HPDE6-E6E7 (cell line): Measurements from ENCODE around the gene ZSWIM7.
"Not testable (repeated sequence)": the region's sequence is repeated elsewhere in the genome, so short reads cannot be mapped to it uniquely, and the experiment has no call there.

Source experiments
- DNase-seq: peaks from one replicate; pipeline ENCODE4 v3.0.0; 2011; ENCODE audit warnings: missing footprints; ENCODE audit errors: extremely low spot score

Gene ZSWIM7

DNA sequence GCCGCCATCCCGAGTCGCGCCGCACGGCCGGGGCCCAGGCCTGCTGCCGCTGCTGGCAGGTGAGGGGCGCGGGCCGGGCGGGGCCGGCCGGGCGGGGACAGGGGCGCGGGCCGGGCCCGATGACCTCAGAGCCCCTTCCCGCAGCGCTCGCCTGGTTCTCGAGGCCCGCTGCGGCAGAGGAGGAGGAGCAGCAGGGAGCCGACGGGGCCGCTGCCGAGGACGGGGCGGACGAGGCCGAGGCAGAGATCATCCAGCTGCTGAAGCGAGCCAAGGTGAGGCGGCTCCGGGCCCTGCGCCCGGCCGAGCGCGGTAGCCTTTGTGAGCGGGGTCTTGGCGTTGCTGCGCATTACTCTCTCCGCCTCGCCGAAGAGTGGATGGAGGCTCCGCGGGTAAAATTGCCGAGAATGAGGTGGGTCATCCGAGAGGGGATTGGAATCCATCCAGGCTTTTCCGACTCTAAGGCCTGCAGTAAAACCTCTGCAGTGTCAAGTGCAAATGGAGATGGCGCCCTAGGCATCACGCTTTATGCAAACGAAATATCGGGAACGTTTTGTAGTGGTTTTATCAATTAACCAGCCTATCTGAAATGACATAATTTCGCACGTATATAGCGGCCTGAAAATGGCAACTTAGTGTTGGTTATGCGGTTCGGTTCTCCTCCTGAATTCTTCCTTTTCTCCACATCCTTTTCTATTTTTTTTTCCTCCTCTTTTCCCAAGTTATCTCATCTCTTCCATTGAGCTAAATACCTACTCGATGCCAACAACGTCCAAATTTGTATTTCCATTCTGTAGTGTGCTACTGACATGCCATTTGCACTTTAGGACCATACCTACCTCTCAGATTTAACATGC is 697 bp upstream of the ZSWIM7 start:
- peak; percentile 26 for DNase-seq

DNA sequence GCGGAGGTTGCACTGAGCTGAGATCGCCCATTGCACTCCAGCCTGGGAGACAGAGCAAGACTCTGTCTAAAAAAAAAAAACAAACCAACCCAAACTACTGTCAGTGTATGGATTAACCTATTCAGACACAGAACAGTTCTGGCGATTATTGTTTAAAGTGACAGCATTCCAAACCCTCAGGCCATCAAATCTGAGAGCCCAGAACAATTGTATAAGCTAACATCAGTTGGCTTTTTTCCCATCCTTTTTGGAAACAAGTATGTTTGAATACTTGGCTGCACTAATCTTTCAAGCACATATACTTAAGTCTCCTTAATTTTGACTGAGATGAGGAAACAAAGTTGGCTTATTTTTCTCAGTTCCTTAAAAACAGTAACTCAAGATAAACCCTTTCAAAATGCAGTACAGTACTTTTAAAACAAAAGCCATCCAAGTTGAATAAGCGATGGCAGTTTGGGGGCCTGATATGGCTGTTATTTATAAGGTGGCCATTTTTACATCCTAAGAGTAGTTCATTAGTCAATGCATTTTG is 1.4 kb downstream of the ZSWIM7 start:
- DNase-seq = no peak

DNA sequence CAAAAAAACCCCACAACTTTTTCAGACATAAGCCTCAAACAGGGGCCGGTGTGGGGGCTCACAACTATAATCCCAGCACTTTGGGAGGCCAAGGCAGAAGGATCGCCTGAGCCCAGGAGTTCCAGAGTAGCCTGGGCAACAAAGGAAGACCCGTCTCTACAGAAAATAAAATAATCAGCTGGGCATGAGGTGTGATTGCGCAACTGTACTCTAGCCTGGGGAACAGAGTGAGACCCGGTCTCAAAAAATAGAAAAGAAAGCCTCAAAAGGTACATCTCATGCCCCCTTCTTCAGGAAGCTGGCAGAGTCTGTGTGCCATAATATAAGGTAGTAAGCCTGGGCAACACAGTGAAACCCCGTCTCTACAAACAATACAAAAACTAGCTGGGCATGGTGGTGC is 3.2 kb downstream of the ZSWIM7 start:
- DNase-seq = no peak

DNA sequence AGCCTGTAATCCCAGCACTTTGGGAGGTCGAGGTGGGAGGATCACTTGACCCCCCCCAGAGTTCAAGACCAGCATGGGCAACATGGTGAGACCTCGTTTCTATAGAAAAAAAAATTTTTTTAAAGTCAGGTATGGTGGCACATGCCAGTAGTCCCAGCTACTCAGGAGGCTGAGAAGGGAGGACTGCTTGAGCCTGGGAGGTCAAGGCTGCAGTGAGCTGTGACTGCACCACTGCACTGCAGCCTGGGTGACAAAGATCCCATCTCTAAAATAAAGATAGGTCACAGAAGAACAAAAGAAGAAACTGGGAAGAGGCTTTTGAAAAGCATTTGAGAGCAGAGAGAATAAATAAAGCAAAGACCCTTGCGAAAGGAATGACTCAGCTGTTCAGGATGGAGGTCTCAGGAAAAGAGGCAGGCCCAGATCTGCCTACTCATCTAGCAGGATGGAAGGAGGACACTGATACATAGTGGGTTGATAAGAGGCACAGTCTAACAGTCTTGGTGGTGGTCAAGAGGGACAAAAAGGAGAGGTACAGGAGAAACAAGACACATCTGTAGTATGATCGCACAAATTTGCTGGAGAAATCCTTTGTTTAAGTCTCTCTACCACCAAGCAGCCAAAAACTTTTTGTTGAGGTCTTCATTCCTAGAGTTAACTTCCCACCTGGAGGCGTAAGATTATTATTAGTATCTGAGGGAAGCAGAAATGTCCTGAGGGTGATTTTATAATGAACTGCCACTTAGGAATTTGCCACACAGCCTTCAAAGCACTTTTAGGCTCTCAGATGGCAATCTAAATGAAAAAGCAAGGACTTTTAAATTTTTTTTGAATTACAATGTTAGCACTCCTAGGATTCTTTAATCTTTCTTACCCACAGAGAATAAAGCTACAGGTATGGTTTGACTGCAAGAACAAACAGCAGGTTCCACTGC is 17.6 kb downstream of the ZSWIM7 start:
- DNase-seq = no peak

DNA sequence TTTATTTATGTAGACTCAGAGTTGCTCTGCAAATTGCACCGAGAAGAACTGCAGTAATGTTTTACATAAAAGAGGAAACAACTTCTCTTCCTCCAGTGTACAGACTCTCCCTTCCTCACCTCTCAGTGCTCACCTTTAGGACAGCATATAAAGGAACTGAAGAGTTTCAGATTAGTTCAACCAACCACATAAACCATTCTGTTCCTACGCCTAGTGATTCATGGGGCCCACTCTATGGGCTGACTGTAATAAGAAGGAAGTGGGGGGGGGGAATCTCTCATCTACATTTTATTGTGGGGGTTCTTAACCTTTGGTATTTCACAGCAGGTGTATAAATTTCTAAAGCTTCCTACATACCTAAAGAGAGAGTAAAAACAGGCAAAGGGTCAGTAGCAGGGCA is 18.3 kb downstream of the ZSWIM7 start:
- no peak for DNase-seq

DNA sequence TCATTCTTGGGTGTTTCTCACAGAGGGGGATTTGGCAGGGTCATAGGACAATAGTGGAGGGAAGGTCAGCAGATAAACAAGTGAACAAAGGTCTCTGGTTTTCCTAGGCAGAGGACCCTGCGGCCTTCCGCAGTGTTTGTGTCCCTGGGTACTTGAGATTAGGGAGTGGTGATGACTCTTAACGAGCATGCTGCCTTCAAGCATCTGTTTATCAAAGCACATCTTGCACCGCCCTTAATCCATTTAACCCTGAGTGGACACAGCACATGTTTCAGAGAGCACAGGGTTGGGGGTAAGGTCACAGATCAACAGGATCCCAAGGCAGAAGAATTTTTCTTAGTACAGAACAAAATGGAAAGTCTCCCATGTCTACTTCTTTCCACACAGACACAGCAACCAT is 20.5 kb downstream of the ZSWIM7 start:
- not testable (repeated sequence) for DNase-seq

DNA sequence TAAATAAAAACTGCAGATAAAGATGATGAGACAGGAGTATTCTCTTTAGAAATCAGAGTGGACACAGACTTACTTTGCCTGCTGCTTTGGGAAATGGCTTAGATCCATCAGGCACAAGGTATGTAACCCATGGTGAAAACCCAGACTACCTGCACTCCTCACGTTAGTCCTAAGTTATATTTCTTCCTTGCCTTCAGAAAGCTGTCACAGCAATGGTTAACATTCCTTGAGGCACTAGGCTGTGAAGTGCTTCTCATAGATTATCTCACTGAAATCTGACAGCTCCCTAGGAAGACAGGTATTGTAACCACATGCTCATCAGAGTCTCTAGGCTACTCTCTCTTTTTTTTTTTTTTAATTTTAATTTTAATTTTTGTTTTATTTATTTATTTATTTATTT is 20.9 kb downstream of the ZSWIM7 start:
- no peak for DNase-seq

DNA sequence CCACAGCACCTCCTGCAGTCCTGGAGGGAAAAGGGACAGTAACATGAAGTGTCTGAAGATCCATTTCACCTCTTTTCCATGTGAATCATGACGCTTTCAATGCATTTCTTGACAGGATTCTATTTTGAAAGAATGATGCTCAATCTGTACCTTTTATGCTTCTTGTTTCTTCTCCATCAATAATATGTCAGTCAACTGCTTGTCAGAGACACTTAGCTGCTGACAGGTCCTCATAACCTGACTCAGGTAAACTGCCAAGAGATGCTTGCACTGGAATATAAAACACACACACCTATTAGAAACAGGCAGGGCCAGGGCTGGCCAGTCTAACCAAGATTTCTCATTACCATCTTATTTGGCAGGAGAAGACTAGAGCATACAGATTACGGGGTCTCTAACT is 21.6 kb downstream of the ZSWIM7 start:
- DNase-seq = no peak

DNA sequence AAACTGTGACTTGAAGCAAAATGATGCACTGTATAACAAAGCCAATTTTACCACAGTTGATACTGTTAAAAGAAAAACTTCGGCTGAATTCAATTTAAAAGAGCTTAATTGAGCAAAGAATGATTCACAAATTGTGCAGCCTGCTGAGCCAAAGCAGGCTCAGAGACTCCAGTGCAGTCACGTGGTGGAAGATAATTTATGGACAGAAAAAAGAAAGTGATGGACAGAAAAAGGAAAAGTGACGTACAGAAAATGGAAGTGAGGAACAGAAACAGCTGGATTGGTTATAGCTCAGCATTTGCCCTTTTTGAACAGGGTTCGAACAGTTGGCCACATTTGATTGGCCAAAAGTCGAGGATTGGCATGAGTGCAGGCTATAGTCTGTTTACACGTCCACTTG is 25.7 kb downstream of the ZSWIM7 start:
- no peak for DNase-seq

DNA sequence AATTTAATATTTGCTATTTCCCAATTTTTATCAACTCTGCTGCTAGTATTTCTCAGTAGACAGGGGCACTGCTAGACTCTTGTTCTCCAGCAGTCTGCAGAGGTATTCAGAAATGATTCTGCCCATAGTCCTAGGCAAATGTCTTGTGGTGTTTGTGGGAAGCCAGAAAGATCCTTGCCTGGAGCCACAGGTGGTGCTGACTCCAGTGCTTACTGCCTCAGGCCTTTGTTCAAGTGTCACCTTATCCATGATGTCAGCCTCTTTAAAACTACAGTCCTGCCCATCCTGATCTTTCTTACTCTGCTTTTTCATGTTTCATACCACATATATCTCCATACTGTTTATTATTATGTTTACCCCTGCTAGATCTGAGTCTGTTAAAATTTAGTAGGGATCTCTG is 26.5 kb downstream of the ZSWIM7 start:
- no peak for DNase-seq

DNA sequence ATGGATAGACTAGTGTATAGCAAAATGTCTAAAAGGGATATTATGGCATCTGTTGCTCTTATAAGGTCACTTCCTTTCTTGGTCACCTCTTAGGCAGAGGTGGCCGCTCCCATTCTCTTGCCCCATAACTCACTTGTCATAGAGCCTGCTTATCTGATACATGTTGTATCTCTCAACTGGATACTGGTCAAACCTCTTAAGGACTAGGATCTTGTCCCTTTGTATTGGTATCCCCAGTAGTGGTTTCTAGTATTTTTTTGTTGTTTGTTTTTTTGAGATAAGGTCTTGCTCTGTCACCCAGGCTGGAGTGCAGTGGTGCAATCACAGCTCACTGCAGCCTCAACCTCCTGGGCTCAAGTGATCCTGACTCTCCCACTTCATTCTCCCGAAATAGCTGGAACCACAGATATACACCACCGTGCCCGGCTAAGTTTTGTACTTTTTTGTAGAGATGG is 27.0 kb downstream of the ZSWIM7 start:
- DNase-seq = no peak

DNA sequence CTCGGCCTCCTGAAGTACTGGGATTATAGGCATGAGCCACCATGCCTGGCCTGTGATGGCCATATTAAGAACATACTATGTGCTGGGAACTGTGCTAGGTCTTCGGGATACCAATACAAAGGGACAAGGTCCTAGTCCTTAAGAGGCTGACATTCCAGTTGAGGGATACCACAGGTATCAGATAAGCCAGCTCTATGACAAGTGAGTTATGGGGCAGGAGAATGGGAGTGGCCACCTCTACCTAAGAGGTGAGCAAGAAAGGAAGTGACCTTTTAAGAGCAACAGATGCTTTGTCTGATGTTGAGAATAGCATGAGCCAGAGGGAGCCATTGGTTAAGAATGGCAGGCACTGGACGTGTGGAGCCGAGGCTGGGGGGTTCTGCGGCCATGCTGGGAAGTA is 27.6 kb downstream of the ZSWIM7 start:
- no peak for DNase-seq

DNA sequence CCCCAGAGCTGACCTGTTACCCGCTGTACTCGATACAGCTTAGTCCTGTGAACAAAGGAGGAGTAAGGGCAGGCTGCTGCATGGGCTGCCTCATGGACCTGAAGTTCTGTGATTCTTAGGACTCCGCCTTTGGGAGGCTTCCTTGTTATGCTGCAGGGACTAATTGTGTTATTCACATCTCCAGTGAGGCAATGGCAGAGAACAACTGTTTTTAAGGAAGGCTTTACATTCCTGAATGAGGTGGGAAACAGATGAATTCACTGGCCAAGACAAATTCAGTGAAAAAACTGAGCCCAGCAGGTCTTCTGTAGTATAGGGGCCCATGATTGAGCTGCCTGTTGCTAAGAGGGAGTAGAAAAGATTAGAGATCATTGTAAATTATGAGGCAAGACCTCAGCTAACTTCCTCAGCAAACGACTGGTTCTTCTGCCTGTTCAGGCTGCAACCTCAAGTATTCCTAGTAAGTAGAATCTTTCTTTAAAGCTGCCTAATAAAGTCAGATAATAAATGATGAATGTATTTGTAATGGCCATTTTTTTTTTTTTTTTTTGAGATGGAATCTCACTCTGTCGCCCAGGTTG is 28.3 kb downstream of the ZSWIM7 start:
- DNase-seq = no peak

DNA sequence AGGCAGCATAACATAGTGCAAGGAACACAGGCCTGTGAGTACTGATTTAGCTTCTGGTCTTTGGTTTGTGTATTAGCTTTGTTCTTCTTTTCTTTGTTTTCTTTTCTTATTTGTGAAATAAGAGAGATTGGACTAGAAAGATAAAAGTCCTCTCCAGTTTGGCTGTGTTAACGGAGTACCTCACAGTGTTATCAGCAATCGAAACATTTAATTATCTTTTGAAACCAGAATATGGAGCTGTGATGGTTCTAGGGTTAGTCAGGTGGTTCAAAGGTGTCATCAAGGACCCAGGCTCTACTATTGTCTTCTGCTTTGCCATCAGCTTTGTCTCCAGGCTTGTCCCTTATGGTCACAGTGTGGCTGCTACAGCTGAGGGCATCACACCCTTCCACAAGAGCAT is 29.0 kb downstream of the ZSWIM7 start:
- DNase-seq = no peak

DNA sequence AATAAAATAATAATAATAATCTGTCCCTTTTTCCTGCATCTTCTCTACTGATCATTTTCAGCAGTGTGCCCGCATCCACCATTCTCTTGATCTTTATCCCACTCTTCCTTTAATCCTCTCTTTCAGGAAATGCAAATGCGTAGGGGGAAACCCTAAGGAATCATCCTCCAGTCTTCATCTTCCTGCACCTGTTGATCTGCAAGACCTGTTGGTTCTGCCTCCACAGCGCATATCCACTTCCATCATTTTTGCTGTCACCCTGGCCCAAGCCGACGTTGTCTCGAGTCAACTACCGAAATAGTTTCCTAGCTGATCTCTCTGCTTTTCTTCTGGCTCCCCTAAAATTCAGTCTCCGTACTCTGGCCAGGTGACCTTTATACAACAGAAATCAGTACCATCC is 30.0 kb downstream of the ZSWIM7 start:
- DNase-seq = no peak

DNA sequence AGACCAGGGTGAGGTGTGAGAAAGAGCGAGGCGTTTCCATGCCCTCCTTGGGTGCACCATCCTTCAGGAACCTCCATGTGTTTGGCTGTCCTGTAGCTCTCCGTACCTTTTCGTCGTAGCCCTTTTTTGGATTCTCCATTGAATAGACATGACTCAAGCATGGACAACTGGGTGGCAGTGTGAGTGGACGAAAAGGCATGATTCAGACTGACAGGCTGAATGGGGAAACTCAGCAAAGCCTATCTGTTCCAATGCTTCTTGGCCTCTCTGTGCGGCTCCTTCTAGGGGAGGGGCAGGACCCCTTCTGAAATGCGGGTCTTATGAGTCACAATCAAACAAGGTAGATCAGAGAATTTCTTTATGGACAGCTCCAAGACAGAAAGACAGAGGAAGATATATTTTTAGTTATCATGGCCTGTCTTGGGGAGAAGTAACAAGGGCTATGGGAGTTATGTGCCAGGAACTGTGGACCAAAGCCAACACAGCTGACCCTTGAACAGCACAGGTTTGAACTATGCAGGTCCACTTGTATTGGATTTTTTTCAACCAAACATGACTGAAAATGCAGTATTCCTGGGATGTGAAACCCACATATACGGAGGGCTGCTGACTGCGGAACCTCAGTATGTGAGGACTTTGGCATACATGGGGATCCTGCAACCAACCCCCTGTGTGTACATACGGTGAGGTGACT is 31.7 kb downstream of the ZSWIM7 start:
- DNase-seq = no peak

DNA sequence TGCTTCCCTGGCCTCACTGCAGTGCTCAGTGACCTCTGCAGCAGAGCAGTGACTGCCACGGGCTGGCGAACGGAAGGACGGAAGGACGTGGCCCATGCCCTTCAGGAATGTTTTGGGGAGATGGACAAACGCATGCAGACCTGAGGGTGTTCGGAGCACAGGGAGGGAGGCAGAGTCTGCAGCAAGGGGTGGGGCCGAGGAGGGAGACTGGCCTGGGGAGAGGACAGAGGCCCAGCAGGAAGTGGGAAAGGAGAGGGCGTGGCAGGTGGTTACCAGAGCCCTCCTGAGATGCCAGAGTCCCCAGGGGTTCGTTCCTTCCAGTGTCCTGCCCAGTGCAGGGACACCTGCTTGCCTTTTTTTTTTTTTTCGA is 32.6 kb downstream of the ZSWIM7 start:
- DNase-seq = no peak

DNA sequence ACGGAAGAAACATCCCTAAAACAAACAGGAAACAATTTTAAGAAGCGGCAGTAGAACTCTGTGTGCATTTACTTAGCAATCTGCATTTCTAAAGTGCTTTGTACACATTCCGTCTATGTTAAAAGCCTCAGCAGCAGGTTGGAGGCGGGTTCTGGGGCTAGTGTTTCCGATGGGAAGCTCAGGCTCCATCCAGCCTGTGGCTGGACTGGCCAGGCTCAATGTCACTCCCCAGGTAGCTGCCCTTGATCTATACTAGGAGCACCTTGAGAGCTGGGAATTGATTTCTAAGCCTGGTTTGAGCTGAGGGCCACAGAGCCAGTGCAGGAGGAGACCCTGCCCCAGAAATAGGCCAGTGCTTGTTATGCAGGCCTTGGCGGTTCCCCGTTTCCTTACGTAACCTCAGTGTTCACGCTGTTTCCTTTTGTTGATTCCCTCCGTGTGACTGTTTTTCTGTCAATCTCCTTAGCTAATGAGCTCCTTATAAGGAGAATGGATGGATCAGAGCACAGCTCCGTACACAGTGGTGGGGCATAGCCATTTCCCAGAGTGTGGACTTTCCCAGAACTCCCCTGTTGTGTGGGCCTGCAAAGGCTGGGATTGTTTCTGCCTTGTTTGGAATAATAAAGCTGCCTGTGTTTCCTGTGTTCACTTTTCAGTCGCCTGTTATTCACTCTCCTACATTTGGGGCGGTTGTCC is 33.2 kb downstream of the ZSWIM7 start:
- no peak for DNase-seq

DNA sequence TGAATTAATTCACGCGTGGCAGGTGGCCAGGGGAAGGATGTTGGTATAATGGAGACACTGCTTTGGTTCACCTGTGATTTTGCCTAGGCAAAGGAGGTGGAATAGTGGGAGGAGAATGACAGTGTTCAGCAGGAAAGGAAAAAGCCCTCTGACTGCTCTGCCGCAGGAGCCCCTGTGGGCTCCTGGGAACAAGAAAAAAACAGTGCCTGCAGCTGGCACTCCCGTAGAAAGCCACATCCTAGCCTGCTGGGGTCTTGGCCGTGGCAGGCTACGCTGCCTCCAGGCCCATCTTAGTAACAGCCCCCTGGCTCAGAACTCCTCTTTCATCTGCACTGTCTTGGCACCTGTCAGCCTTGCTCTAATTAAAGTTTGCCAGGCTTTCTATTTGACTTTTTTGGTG is 34.0 kb downstream of the ZSWIM7 start:
- no peak for DNase-seq

DNA sequence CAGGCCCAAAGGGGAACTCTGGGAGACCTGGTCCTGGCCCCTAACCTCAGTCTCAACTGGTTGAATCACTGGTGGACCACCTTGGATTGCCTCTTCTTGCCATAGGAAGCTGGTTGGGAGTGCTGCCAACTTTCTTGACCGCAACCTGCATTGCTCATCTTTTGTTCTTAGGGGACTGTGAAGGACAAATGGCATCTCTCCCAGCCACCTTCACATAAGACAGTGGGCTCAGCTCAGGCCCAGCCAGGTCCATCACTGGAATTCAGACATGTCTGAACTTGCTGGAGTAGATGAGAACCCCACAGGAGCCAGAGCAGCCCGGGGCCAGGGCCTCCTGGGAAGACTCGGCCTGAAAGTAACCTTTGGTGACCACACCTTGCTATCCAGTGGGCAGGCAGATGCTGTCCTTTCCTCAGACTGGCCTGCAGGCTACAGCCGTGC is 35.8 kb downstream of the ZSWIM7 start:
- DNase-seq = no peak

DNA sequence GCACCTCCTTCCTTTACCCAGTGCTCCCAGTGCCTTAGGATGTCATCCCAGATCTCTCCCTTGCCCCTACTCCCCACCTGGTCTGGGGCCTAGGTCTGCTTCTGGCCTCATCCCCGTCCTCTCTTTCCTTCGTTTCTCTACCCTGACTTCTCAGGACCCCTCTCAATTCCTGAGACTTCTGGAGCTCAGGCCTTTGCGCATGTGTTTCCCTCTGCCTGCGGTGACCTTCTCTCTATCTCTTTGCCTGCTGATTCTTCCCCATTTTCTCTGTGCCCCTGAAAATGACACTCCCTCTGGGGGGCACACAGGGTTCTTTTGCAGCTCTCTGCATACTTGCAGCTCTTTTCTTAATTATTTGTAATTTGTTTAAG is 41.0 kb downstream of the ZSWIM7 start:
- no peak for DNase-seq
